Right atrium auricular region (tissue), 2 donors: ENCODE data around the gene LUC7L. TPM values are rescaled to one million over a fixed set of nuclear protein-coding genes. Genes with fewer than 3 reads are reported as not detected.

Experiments used
- DNase-seq: peaks from one replicate; pipeline ENCODE4 v3.0.0-alpha.2; 2019; ENCODE audit warnings: low spot score
- H3K27ac ChIP-seq, 2 donors: fragments of 200-600 bp; sonication (generic); 1 replicate in 1 of 2; 2 replicates in 1 of 2; pipeline ENCODE4 v1.5.1; 2016 to 2019
- H3K27me3 ChIP-seq, 2 donors: fragments of 200-600 bp; sonication (generic); one replicate each; pipeline versions ENCODE4 v1.5.1 to v1.6.0; 2017 to 2019
- H3K36me3 ChIP-seq: fragments of 200-600 bp; sonication (generic); one replicate; pipeline ENCODE4 v1.5.1; 2016
- H3K4me1 ChIP-seq, 2 donors: fragments of 200-600 bp; sonication (generic); one replicate each; pipeline versions ENCODE4 v1.5.1 to v1.6.0; 2017 to 2019
- H3K4me3 ChIP-seq, 2 donors: fragments of 200-600 bp; sonication (generic); 1 replicate in 1 of 2; 2 replicates in 1 of 2; pipeline ENCODE4 v1.5.1; 2017 to 2019; ENCODE audit warnings: mild to moderate bottlenecking in 1 of 2, moderate library complexity in 1 of 2
- H3K9me3 ChIP-seq, 2 donors: fragments of 200-600 bp; sonication (generic); one replicate each; pipeline ENCODE4 v1.5.1; 2019
- CTCF ChIP-seq, 2 donors: fragments of 200-600 bp; sonication (generic); IDR thresholded peaks; one replicate each; pipeline ENCODE4 v1.5.1; 2019; ENCODE audit warnings: antibody characterized with exemption in 2 of 2
- total RNA-seq, 2 donors: library from RNA; depleted of rRNA; stranded (reverse); fragments of >200 nt; gene quantifications; one replicate each; pipeline ENCODE4 v1.1.0, GENCODE V29; 2016

LUC7L gene
- total RNA-seq, 2 donors from 2014 or later = 18.3 to 20.2 TPM

GRCh38 chr16:152141-153128, 76.8 kb downstream of the LUC7L start, which contains the start of gene HBZ:
Gene HBZ (plus strand): TSS chr16:152644. CDS start chr16:152910, 266 bp downstream.
- no peak for DNase-seq
- Histone ChIP-seq H3K4me3 (no peak within 1 kb of the TSS), H3K27me3 (no peaks in the 10 kb centered on the region), H3K27ac (no peak within 1 kb of the TSS), H3K9me3 (no peaks in the 10 kb centered on the region), H3K36me3 (no peaks in the 10 kb centered on the region), H3K4me1 (peaks cover 0 to 10% of the 10 kb centered on the region in 2 donors)
- no peak for TF ChIP-seq CTCF (IDR thresholded peaks at IDR 0.05)

- Histone ChIP-seq H3K9me3 (no peaks in the 10 kb centered on the region), H3K27me3 (no peaks in the 10 kb centered on the region), H3K4me3 (no peak overlapping the region), H3K27ac (no peak overlapping the region), H3K4me1 (peaks cover 0 to under 1% of the 10 kb centered on the region in 2 donors), H3K36me3 (no peaks in the 10 kb centered on the region)
- TF ChIP-seq CTCF (IDR thresholded peaks at IDR 0.05) = no peak
- DNase-seq = no peak
Measured at GRCh38 chr16:149024-149660, 80.1 kb downstream of the LUC7L start.

GRCh38 chr16:146646-147045, 82.6 kb downstream of the LUC7L start:
- H3K27ac ChIP-seq = no peak overlapping the region
- DNase-seq = no peak
- no peaks in the 10 kb centered on the region for H3K4me1 ChIP-seq
- TF ChIP-seq CTCF (IDR thresholded peaks at IDR 0.05) = no peak
- no peaks in the 10 kb centered on the region for H3K9me3 ChIP-seq
- no peaks in the 10 kb centered on the region for H3K36me3 ChIP-seq
- H3K4me3 ChIP-seq = no peak overlapping the region
- H3K27me3 ChIP-seq = no peaks in the 10 kb centered on the region

- no peaks in the 10 kb centered on the region for H3K9me3 ChIP-seq
Measured at GRCh38 chr16:144797-145252, 84.4 kb downstream of the LUC7L start.

GRCh38 chr16:143456-143855, 85.8 kb downstream of the LUC7L start:
- Histone ChIP-seq H3K36me3 (no peaks in the 10 kb centered on the region), H3K27ac (no peak overlapping the region), H3K4me3 (no peak overlapping the region), H3K4me1 (no peaks in the 10 kb centered on the region), H3K9me3 (no peaks in the 10 kb centered on the region), H3K27me3 (no peaks in the 10 kb centered on the region)
- DNase-seq = no peak
- TF ChIP-seq CTCF (IDR thresholded peaks at IDR 0.05) = no peak

More at GRCh38 chr16:144797-145252, 84.4 kb downstream of the LUC7L start:
- H3K36me3 ChIP-seq = no peaks in the 10 kb centered on the region
- H3K4me3 ChIP-seq = no peak overlapping the region
- no peak overlapping the region for H3K27ac ChIP-seq
- DNase-seq = no peak
- TF ChIP-seq CTCF (IDR thresholded peaks at IDR 0.05) = no peak
- H3K4me1 ChIP-seq = no peaks in the 10 kb centered on the region
- no peaks in the 10 kb centered on the region for H3K27me3 ChIP-seq
